ENCODE results near the gene CDK14.

DNA sequence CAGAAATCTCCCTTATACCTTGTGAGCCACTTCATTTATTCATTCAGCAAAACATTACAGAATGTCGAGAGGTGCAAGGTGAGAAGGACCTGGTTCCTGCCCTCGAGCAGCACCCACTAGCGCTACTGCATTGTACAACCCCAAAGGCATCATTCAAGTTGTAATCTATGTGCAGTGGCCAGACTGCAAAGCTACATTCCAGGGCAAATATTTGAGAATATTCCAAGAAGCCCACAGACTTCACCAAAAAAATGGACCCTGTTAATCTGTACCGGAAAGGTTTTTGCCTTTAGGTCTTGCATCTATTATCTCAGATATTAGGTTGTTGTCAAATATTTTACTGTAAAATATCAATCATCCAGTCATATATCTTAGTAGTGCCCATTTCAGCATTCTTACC is 372.8 kb downstream of the CDK14 start:
- TF ChIP-seq, protein P1, sequence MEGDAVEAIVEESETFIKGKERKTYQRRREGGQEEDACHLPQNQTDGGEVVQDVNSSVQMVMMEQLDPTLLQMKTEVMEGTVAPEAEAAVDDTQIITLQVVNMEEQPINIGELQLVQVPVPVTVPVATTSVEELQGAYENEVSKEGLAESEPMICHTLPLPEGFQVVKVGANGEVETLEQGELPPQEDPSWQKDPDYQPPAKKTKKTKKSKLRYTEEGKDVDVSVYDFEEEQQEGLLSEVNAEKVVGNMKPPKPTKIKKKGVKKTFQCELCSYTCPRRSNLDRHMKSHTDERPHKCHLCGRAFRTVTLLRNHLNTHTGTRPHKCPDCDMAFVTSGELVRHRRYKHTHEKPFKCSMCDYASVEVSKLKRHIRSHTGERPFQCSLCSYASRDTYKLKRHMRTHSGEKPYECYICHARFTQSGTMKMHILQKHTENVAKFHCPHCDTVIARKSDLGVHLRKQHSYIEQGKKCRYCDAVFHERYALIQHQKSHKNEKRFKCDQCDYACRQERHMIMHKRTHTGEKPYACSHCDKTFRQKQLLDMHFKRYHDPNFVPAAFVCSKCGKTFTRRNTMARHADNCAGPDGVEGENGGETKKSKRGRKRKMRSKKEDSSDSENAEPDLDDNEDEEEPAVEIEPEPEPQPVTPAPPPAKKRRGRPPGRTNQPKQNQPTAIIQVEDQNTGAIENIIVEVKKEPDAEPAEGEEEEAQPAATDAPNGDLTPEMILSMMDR (IDR thresholded peaks at IDR 0.05), result no peak
- TF ChIP-seq POLR2A (IDR thresholded peaks at IDR 0.05), result no peak
